WERI-Rb-1 (cell line): ENCODE data around the gene BSPRY.

Source experiments
- DNase-seq: peaks from one replicate; pipeline ENCODE4 v3.0.0-alpha.2; 2020
- H3K27ac ChIP-seq: fragments of 250-450 bp; sonication (Bioruptor Pico); 2 replicates; pipeline ENCODE4 v1.5.1; 2020; ENCODE audit warnings: mild to moderate bottlenecking, moderate library complexity
- H3K27me3 ChIP-seq: fragments of 250-450 bp; sonication (Bioruptor Pico); 2 replicates; pipeline ENCODE4 v1.5.1; 2021; ENCODE audit warnings: mild to moderate bottlenecking, low read depth, moderate library complexity; ENCODE audit not compliant: insufficient read depth, severe bottlenecking
- H3K36me3 ChIP-seq: fragments of 250-450 bp; sonication (Bioruptor Pico); 2 replicates; pipeline ENCODE4 v1.5.1; 2020; ENCODE audit warnings: mild to moderate bottlenecking, moderate library complexity
- H3K4me3 ChIP-seq: 2 replicates; pipeline ENCODE4 v1.5.1; 2011; ENCODE audit warnings: low read depth, mild to moderate bottlenecking, control low read depth, low read length
- H3K9me3 ChIP-seq: fragments of 250-450 bp; sonication (Bioruptor Pico); 2 replicates; pipeline ENCODE4 v1.5.1; 2021; ENCODE audit warnings: mild to moderate bottlenecking, moderate library complexity; ENCODE audit not compliant: severe bottlenecking
- TF ChIP-seq, protein P1 (sequence below): IDR thresholded peaks from 2 replicates; pipeline ENCODE4 v1.5.1; 2011; ENCODE audit warnings: low read depth, mild to moderate bottlenecking, control low read depth, inconsistent platforms, low read length

The BSPRY gene

DNA sequence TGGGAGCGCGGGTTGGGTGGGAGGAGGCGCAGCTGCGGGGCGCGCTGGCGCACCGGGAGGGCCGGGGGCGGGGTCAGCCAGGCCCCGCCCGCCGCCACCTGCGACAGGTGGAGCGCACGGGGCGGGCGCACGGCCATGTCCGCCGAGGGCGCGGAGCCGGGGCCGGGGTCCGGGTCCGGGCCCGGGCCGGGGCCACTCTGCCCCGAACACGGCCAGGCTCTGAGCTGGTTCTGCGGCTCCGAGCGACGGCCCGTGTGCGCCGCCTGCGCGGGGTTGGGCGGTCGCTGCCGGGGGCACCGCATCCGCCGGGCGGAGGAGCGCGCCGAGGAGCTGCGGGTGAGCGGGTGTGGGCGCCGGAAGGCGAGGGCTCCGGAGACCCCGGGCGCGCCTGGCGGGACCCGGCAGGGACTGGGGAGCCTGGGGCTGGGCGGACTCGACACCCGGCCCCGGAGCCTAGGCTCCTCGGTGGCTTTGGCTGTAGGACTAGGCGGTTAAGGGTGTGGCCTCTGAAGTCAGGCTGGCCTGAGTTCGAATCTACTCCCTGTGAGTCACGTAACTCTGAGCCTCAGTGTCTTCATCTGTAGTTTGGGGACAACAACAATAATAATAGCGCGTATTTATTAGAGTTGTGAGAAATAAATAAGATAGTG lies at the start of gene BSPRY:
TSS of gene BSPRY (plus strand) at position 97 of the 650 bp plus-strand sequence. CDS start at position 136, 39 bp downstream.
- peak within 1 kb of the TSS; percentile 48 for H3K27ac ChIP-seq
- DNase-seq: no peak
- peak within 1 kb of the TSS; percentile 14 for H3K4me3 ChIP-seq
- no peaks in the 10 kb centered on the region for H3K27me3 ChIP-seq
- no peaks in the 10 kb centered on the region for H3K36me3 ChIP-seq
- TF ChIP-seq, protein P1, sequence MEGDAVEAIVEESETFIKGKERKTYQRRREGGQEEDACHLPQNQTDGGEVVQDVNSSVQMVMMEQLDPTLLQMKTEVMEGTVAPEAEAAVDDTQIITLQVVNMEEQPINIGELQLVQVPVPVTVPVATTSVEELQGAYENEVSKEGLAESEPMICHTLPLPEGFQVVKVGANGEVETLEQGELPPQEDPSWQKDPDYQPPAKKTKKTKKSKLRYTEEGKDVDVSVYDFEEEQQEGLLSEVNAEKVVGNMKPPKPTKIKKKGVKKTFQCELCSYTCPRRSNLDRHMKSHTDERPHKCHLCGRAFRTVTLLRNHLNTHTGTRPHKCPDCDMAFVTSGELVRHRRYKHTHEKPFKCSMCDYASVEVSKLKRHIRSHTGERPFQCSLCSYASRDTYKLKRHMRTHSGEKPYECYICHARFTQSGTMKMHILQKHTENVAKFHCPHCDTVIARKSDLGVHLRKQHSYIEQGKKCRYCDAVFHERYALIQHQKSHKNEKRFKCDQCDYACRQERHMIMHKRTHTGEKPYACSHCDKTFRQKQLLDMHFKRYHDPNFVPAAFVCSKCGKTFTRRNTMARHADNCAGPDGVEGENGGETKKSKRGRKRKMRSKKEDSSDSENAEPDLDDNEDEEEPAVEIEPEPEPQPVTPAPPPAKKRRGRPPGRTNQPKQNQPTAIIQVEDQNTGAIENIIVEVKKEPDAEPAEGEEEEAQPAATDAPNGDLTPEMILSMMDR: no peak
- no peaks in the 10 kb centered on the region for H3K9me3 ChIP-seq

DNA sequence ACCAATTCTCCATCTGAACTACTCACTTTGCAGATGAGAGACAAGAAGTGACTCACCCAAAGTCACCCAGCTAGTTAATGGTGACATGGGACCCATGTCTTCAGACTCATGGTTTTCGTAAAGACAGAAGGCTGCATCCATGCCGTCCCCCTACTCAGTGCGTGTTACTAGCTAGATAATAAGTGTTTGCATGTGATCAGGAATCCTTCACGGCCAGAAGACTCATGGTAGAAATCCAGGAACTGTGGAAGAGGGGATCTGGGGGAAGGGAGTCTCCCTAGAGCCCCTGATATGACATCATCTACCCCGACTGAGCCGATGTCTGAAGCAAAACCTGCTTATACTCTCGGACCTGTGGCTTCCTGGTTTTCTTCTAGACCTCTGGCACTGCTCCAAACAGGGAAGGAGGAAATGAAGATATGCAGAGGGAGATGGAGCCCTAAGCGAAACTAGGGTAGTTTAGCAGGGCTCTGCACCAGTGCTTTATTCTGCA lies 49.5 kb upstream of the BSPRY start:
- TF ChIP-seq, protein P1: no peak
- no peaks in the 10 kb centered on the region for H3K9me3 ChIP-seq
- no peaks in the 10 kb centered on the region for H3K27me3 ChIP-seq
- DNase-seq: peak; percentile 76
- peak overlapping the region; percentile 95 for H3K27ac ChIP-seq
- H3K36me3 ChIP-seq: no peaks in the 10 kb centered on the region; the same call in 1 of the 2 replicates
- peak overlapping the region; percentile 42 for H3K4me3 ChIP-seq

DNA sequence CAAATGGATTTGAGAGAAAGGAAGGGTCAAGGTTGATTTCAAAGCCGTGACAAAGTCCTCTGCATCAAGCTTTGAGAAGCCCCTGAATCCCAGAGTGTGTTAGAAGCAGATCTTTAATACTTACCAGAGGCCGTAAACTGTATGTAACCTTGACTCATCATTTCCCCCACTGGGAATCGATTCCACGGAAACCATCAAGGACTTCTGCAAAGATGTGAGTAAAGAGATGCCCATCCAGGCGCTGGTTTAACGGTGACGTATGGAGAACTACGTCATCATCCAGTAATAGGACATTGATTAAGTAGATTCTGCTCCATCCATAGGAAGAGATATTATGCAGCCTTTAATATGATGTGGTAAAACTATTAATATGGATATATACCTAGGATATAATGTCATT lies 47.8 kb upstream of the BSPRY start:
- H3K4me3 ChIP-seq: no peak overlapping the region
- H3K27me3 ChIP-seq: no peaks in the 10 kb centered on the region
- no peaks in the 10 kb centered on the region; the same call in 1 of the 2 replicates for H3K36me3 ChIP-seq
- TF ChIP-seq, protein P1: no peak
- H3K9me3 ChIP-seq: no peaks in the 10 kb centered on the region
- no peak overlapping the region for H3K27ac ChIP-seq
- DNase-seq: no peak

DNA sequence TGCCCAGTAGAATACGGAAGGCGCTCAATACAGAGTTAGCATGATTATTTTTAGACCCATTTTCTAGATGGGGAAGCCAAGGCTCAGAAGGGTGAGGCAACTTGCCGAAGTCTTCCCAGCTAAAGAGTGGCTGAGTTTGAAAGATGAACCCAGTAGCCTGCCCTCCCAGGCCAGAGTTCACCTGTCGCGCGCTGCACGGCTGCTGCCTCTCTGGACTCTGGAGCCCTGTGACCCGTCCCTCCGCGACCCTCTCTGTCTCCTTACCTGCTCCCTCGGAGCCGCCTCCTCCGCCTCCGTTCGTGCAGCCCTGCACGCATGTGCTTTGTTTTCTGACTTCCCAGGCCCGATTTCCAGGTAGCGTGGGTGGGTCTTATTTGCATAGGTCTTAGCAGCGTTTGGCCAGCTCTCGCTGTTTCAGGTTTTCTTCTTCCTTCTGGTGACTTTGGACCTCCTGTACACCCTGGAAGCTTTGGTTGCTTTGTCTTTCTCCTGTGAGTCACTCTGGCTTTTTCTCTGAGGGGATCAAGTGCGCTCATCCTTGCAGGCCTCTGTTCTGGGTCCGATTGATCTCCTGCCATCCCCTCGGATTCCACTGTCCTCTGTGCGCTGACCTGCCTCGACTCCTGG lies 46.4 kb upstream of the BSPRY start, which contains the start of gene RNF183:
TSS of gene RNF183 (minus strand) at position 585 of the 627 bp plus-strand sequence. CDS start 5,192 bp downstream, outside the sequence.
- H3K4me3 ChIP-seq: no peak within 1 kb of the TSS
- H3K36me3 ChIP-seq: no peaks in the 10 kb centered on the region; the same call in 1 of the 2 replicates
- no peaks in the 10 kb centered on the region for H3K27me3 ChIP-seq
- 0 out of 2 replicates have a peak within 1 kb of the TSS, but pooled peaks have one; percentile 9 for H3K27ac ChIP-seq
- H3K9me3 ChIP-seq: no peaks in the 10 kb centered on the region
- peak; percentile 31 for DNase-seq
- TF ChIP-seq, protein P1: no peak

DNA sequence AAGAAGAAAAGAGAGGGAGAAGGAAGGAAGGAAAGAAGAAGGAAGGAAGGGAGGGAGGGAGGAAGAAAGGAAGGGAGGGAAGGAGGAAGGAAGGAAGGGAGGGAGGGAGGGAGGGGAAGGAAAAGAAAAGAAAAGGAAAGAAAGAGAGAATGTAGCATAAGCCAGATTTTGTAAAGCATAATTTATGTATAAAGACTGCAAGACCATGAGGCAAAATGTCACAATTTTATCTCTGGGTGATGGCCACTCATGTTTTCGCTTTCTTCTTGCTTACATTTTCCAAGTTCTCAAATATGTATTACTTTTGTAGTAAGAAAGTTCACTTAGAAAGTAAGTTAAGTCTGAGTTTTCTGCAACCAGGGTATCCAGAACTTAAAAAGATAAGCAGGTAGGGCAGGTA lies 42.8 kb upstream of the BSPRY start:
- Histone ChIP-seq H3K27ac (no peak overlapping the region), H3K4me3 (no peak overlapping the region), H3K9me3 (no peaks in the 10 kb centered on the region), H3K36me3 (no peaks in the 10 kb centered on the region), H3K27me3 (no peaks in the 10 kb centered on the region)
- DNase-seq: no peak
- TF ChIP-seq, protein P1: no peak
